Trophoblast cell (in vitro differentiated cells and primary cell): ENCODE measurements around the gene KCNT1.

Experiments
- DNase-seq, 2 donors: peaks; one replicate each; pipeline ENCODE4 v3.0.0-alpha.2; 2016
- H2AFZ ChIP-seq: 2 replicates; pipeline ENCODE4 v1.6.1; 2013; ENCODE audit warnings: low read length, moderate library complexity, mild to moderate bottlenecking; ENCODE audit not compliant: insufficient read depth, poor library complexity
- H2AK5ac ChIP-seq: 2 replicates; pipeline ENCODE4 v1.6.1; 2013; ENCODE audit warnings: mild to moderate bottlenecking, low read length
- H2BK120ac ChIP-seq: 2 replicates; pipeline ENCODE4 v1.6.1; 2013; ENCODE audit warnings: low read length, mild to moderate bottlenecking, moderate library complexity; ENCODE audit not compliant: insufficient read depth, poor library complexity
- H2BK12ac ChIP-seq: 2 replicates; pipeline ENCODE4 v1.6.1; 2013; ENCODE audit warnings: mild to moderate bottlenecking, low read length, moderate library complexity
- H2BK5ac ChIP-seq: 2 replicates; pipeline ENCODE4 v1.6.1; 2013; ENCODE audit warnings: low read length, low read depth, moderate library complexity, mild to moderate bottlenecking; ENCODE audit not compliant: poor library complexity
- H3K14ac ChIP-seq: 2 replicates; pipeline ENCODE4 v1.6.1; 2013; ENCODE audit warnings: mild to moderate bottlenecking, low read length
- H3K18ac ChIP-seq: 2 replicates; pipeline ENCODE4 v1.6.1; 2013; ENCODE audit warnings: mild to moderate bottlenecking, low read length
- H3K23ac ChIP-seq: 2 replicates; pipeline ENCODE4 v1.6.1; 2013; ENCODE audit warnings: low read length
- H3K27ac ChIP-seq: 2 replicates; pipeline ENCODE4 v1.5.1; 2013; ENCODE audit warnings: low read depth, mild to moderate bottlenecking, inconsistent platforms, low read length, moderate library complexity
- H3K27me3 ChIP-seq: 2 replicates; pipeline ENCODE4 v1.6.1; 2013; ENCODE audit warnings: inconsistent platforms, mild to moderate bottlenecking, low read length, moderate library complexity; ENCODE audit not compliant: insufficient read depth
- H3K36me3 ChIP-seq, 2 experiments: 1 replicate in 1 of 2; 2 replicates in 1 of 2; pipeline ENCODE4 v1.6.1; 2013; ENCODE audit warnings: low read length in 2 of 2, mild to moderate bottlenecking in 2 of 2, moderate library complexity in 1 of 2; ENCODE audit not compliant: insufficient read depth in 2 of 2, control insufficient read depth in 1 of 2
- H3K4ac ChIP-seq: 2 replicates; pipeline ENCODE4 v1.6.1; 2013; ENCODE audit warnings: low read depth, mild to moderate bottlenecking, low read length, moderate library complexity
- H3K4me1 ChIP-seq, 2 experiments: 1 replicate in 1 of 2; 2 replicates in 1 of 2; pipeline ENCODE4 v1.6.1; 2013; ENCODE audit warnings: low read length in 2 of 2, mild to moderate bottlenecking in 2 of 2, moderate library complexity in 1 of 2; ENCODE audit not compliant: insufficient read depth in 2 of 2, control insufficient read depth in 1 of 2
- H3K4me2 ChIP-seq: 2 replicates; pipeline ENCODE4 v1.6.1; 2013; ENCODE audit warnings: inconsistent platforms, mild to moderate bottlenecking, low read length, moderate library complexity
- H3K4me3 ChIP-seq: 2 replicates; pipeline ENCODE4 v1.5.1; 2013; ENCODE audit warnings: mild to moderate bottlenecking, low read depth, low read length, inconsistent platforms
- H3K79me1 ChIP-seq: one replicate; pipeline ENCODE4 v1.6.1; 2013; ENCODE audit warnings: low read length
- H3K79me2 ChIP-seq: 2 replicates; pipeline ENCODE4 v1.6.1; 2013; ENCODE audit warnings: low read length, mild to moderate bottlenecking; ENCODE audit not compliant: control insufficient read depth, insufficient read depth, poor library complexity
- H3K9ac ChIP-seq: 2 replicates; pipeline ENCODE4 v1.6.1; 2013; ENCODE audit warnings: mild to moderate bottlenecking, low read length
- H3K9me3 ChIP-seq: 2 replicates; pipeline ENCODE4 v1.6.1; 2013; ENCODE audit warnings: low read depth, mild to moderate bottlenecking, control low read depth, inconsistent platforms, low read length; ENCODE audit not compliant: insufficient read depth
- H4K12ac ChIP-seq: 2 replicates; pipeline ENCODE4 v1.6.1; 2013; ENCODE audit warnings: low read depth, mild to moderate bottlenecking, low read length, moderate library complexity
- H4K8ac ChIP-seq: 2 replicates; pipeline ENCODE4 v1.6.1; 2013; ENCODE audit warnings: low read depth, mild to moderate bottlenecking, low read length, moderate library complexity
- H4K91ac ChIP-seq: one replicate; pipeline ENCODE4 v1.6.1; 2013; ENCODE audit warnings: low read depth, mild to moderate bottlenecking, low read length, moderate library complexity
- WGBS: extraction: QIAGEN DNeasy Blood & Tissue Kit; methylation state at CpG from one replicate; pipeline ENCODE4 v1.1.7; 2013; ENCODE audit warnings: missing lambda C conversion rate; ENCODE audit not compliant: insufficient read length, insufficient coverage; ENCODE audit errors: extremely low coverage; 5-methylcytosine and 5-hydroxymethylcytosine counted together

Gene KCNT1

DNA sequence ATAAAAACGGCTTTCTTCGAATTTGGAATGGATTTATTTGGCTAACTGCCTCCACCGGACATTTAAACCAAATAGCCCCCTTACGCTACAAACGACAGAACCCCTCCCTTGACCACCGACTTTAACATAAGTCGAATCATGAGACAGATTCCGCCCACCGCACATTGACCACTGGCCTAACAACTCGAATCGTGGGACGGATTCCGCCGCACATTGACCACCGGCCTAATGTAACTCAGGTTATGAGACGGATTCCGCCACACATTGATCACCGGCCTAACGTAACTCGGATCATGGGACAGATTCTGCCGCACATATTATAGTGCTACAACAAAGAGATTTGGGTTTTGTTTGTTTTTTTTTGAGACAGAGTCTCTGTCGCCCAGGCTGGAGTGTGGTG is 41.6 kb upstream of the KCNT1 start:
- no peak overlapping the region for H3K9ac ChIP-seq
- no peak overlapping the region for H2BK5ac ChIP-seq
- no peak overlapping the region for H3K14ac ChIP-seq
- H3K4me1 ChIP-seq: no peaks in the 10 kb centered on the region
- no peak overlapping the region for H4K8ac ChIP-seq
- no peaks in the 10 kb centered on the region for H3K79me2 ChIP-seq
- no peak overlapping the region for H2BK120ac ChIP-seq
- H3K4me2 ChIP-seq: no peak overlapping the region
- H3K79me1 ChIP-seq: no peaks in the 10 kb centered on the region
- no peak overlapping the region for H3K18ac ChIP-seq
- H3K4ac ChIP-seq: no peak overlapping the region
- no peak overlapping the region for H2AFZ ChIP-seq
- no peak for DNase-seq
- no peak overlapping the region for H4K12ac ChIP-seq
- H3K36me3 ChIP-seq: no peaks in the 10 kb centered on the region
- no peak overlapping the region for H3K4me3 ChIP-seq
- H4K91ac ChIP-seq: no peak overlapping the region
- H3K9me3 ChIP-seq: peaks cover 18% of the 10 kb centered on the region
- H2AK5ac ChIP-seq: no peak overlapping the region
- H3K27me3 ChIP-seq: no peaks in the 10 kb centered on the region
- H3K27ac ChIP-seq: no peak overlapping the region
- no CpG with 5 or more reads among the region's 22 CpGs for whole genome bisulfite sequencing
- H3K23ac ChIP-seq: no peak overlapping the region
- H2BK12ac ChIP-seq: no peak overlapping the region

DNA sequence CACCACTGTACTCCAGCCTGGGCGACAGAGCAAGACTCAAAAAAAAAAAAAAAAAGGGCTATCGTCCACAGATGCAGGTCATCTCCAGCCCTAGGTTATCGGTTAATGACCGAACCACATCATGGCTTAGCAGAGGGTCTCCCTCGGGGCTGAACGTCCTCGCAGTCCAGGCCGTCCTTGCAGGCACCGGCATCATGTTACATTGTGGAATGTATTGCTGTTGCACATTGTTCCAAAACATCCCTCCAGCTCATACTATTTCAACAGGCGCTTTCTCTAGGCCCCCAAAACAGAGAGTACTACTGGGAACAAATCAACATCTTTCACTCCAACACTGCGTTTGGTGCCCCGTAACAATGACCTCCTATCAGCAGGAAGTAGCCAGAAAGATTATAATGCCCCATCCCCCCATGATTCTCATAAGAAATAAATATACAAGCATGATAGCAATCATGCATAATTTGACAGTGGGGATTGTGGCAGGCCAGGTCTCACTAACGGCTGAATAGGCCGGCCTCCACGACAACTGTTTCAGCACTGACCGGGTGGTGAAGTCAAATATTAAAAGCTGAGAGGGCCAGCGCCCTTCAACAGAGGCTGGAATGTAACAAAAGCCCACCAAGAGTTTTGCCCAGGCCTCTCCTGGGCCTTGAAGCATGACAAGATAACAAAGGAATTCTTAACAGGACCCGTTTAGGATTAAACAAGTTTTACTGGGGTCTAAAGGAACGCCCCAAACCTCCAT is 40.0 kb upstream of the KCNT1 start:
- Histone ChIP-seq H4K8ac (no peak overlapping the region), H2BK5ac (no peak overlapping the region), H3K27ac (no peak overlapping the region), H3K18ac (no peak overlapping the region), H2BK12ac (no peak overlapping the region), H3K4ac (no peak overlapping the region), H3K9me3 (peaks cover 11% of the 10 kb centered on the region), H2AK5ac (no peak overlapping the region), H3K36me3 (no peaks in the 10 kb centered on the region), H3K4me1 (no peaks in the 10 kb centered on the region), H4K91ac (no peak overlapping the region), H3K79me2 (no peaks in the 10 kb centered on the region), H3K9ac (no peak overlapping the region), H4K12ac (no peak overlapping the region), H3K79me1 (no peaks in the 10 kb centered on the region), H3K14ac (no peak overlapping the region), H2AFZ (no peak overlapping the region), H3K23ac (no peak overlapping the region), H3K4me2 (no peak overlapping the region), H3K27me3 (no peaks in the 10 kb centered on the region), H3K4me3 (no peak overlapping the region), H2BK120ac (no peak overlapping the region)
- WGBS: no CpG with 5 or more reads among the region's 19 CpGs
- DNase-seq: no peak

DNA sequence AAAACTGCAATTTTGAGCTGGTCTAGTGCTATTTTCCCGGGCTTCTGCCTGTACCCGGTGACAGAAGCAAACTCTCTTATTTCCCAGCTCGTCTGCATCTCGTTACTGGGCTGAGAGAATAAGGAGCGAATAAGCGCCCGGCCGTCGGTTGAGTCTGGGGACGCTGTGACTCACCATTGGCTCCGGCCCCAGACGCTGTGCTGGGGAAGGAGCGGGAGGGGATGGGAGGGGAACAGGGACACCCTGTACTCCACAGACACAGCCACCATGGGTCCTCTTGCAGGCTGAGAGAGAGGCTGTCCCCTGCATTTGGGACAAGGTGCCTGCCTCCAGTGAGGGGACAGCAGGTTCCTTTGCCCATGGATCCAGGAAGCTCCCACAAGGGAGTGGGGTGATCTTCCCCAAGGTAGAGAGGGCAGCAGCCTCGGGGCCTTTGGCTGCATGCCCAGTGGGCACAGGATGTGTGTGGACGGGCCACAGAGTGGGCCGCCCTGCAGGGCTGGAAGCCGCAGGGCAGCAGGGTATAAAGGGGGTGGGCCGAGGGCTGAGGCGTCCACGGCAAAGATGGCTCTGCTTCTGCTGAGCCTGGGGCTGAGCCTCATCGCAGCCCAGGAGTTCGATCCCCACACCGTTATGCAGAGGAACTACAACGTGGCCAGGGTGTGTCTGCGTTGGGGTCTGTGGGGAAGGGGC is 39.1 kb upstream of the KCNT1 start, which contains the start of gene LCN9:
Gene LCN9 (plus strand): TSS at position 552 of the 693 bp plus-strand sequence. CDS start 13 bp downstream, at position 565.
- H3K36me3 ChIP-seq: no peaks in the 10 kb centered on the region
- no peak within 1 kb of the TSS for H3K4me3 ChIP-seq
- no peaks in the 10 kb centered on the region for H3K79me2 ChIP-seq
- H3K18ac ChIP-seq: no peak within 1 kb of the TSS
- no peaks in the 10 kb centered on the region for H3K4me1 ChIP-seq
- no peak within 1 kb of the TSS for H4K8ac ChIP-seq
- H3K27ac ChIP-seq: no peak within 1 kb of the TSS
- no peak for DNase-seq
- peaks cover 11% of the 10 kb centered on the region for H3K9me3 ChIP-seq
- no peaks in the 10 kb centered on the region for H3K79me1 ChIP-seq
- no peak within 1 kb of the TSS for H2BK12ac ChIP-seq
- WGBS: no CpG with 5 or more reads among the region's 25 CpGs
- no peak within 1 kb of the TSS for H3K4ac ChIP-seq
- H2AK5ac ChIP-seq: no peak within 1 kb of the TSS
- no peak within 1 kb of the TSS for H3K14ac ChIP-seq
- H3K23ac ChIP-seq: no peak within 1 kb of the TSS
- no peak within 1 kb of the TSS for H2BK120ac ChIP-seq
- no peaks in the 10 kb centered on the region for H3K27me3 ChIP-seq
- no peak within 1 kb of the TSS for H3K4me2 ChIP-seq
- no peak within 1 kb of the TSS for H4K12ac ChIP-seq
- H2BK5ac ChIP-seq: no peak within 1 kb of the TSS
- no peak within 1 kb of the TSS for H4K91ac ChIP-seq
- H2AFZ ChIP-seq: no peak within 1 kb of the TSS
- no peak within 1 kb of the TSS for H3K9ac ChIP-seq

GRCh38 chr9:135663451-135663770 is 38.6 kb upstream of the KCNT1 start:
- H4K8ac ChIP-seq: no peak overlapping the region
- H3K79me2 ChIP-seq: no peaks in the 10 kb centered on the region
- no peak overlapping the region for H2BK12ac ChIP-seq
- peaks cover 12% of the 10 kb centered on the region for H3K9me3 ChIP-seq
- no peaks in the 10 kb centered on the region for H3K4me1 ChIP-seq
- H3K27me3 ChIP-seq: no peaks in the 10 kb centered on the region
- no peak overlapping the region for H3K18ac ChIP-seq
- DNase-seq: no peak
- H3K23ac ChIP-seq: no peak overlapping the region
- no peak overlapping the region for H3K14ac ChIP-seq
- H4K91ac ChIP-seq: no peak overlapping the region
- H3K4me2 ChIP-seq: no peak overlapping the region
- H3K27ac ChIP-seq: no peak overlapping the region
- H2AFZ ChIP-seq: no peak overlapping the region
- no peak overlapping the region for H3K4ac ChIP-seq
- H2AK5ac ChIP-seq: no peak overlapping the region
- no CpG with 5 or more reads among the region's 3 CpGs for WGBS
- H2BK120ac ChIP-seq: no peak overlapping the region
- H3K36me3 ChIP-seq: no peaks in the 10 kb centered on the region
- H4K12ac ChIP-seq: no peak overlapping the region
- H3K79me1 ChIP-seq: no peaks in the 10 kb centered on the region
- no peak overlapping the region for H3K9ac ChIP-seq
- no peak overlapping the region for H2BK5ac ChIP-seq
- H3K4me3 ChIP-seq: no peak overlapping the region
